DMS153 treated with DMSO at 0.1 percent for 48 hours (cell line): Measurements from ENCODE around the gene UPK1B.
A peak's percentile ranks its signal among the peaks of the same experiment; 100 is the strongest.
"Not testable (repeated sequence)": the region's sequence is repeated elsewhere in the genome, so short reads cannot be mapped to it uniquely, and the experiment has no call there.

Experiments used
- DNase-seq: peaks from one replicate; lab custom pipeline; 2025; ENCODE audit not compliant: unreplicated experiment; lab: John Stamatoyannopoulos, UW

UPK1B gene

DNA sequence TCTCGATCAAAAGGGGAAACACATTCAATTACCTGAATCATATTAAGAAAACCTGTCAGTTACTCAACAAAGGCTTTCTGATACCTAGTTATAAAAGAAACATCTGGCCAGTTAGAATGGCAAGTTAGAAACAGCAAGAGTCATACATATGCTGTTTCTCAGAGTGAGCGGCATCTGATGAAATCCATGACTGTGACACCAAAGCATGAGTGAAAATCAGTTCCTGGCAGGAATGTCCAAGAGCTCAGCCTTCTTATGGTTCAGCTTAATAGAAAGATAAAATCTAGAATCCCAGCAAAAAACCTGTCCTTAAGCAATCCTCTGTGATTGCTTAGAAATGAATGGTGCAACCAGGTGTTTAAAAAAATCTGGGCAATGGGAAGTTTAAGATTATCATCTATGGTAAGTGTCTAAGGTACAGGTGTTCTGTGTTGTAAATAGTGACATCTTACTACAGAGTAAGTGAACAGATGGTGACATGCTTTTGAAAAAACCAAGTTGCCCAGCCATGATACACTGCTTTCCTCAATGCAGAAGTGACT, 48.5 kb downstream of the UPK1B start:
- DNase-seq = no peak

DNA sequence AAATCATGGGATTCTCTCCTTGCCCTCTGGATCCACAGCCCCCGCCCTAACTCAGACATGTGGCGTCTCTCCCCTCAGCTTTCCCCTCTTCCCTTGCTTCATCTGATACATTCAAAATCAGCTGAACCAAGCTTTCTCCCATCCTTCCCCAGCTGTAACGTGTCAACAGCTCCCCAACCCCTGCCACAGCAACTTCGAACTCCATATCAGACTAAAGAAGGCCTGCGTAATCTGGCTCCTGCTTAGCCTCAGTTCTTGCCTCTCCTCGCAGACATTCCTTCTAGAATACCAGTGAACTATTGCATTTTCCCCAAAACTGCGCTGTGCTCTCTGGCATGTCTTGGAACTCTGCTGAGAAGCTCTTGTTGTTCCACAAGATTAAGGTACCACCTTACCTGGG, 49.0 kb downstream of the UPK1B start:
- no peak for DNase-seq

DNA sequence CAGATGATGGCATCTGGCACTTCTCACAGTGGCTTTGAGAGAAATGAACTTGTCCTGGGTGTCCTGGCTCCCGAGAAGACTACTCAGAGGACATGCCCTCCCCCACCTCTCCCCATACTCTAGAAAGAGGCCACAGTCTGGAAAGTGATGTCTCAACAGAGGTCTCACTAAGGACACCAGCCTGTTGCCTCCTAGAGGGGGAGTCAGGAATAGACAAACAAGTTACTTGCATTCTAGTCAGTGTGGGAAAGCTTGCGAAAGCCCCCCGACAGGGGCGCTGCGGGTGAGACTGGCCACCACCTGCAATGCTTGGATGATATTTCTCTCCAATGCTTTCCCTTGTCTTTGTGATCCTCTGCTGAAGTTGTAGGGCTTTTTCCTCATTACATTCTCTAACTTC, 50.1 kb downstream of the UPK1B start:
- DNase-seq = no peak

DNA sequence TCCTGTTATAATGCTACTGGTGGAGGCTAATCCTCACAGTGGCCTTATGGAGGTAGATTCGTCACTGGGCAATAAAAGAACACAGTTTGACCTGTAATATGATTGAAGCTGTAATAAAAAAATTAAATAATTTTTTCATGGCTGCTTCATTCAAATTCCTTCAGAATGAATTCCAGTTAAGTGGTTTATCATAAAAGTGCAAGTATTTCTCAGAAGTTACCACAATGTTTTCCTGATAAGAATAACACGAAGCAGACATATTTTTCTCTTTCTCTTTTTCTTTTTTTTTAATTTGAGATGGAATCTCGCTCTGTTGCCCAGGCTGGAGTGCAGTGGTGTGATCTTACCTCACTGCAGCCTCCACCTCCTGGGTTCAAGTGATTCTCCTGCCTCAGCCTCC, 51.7 kb downstream of the UPK1B start:
- DNase-seq = no peak

DNA sequence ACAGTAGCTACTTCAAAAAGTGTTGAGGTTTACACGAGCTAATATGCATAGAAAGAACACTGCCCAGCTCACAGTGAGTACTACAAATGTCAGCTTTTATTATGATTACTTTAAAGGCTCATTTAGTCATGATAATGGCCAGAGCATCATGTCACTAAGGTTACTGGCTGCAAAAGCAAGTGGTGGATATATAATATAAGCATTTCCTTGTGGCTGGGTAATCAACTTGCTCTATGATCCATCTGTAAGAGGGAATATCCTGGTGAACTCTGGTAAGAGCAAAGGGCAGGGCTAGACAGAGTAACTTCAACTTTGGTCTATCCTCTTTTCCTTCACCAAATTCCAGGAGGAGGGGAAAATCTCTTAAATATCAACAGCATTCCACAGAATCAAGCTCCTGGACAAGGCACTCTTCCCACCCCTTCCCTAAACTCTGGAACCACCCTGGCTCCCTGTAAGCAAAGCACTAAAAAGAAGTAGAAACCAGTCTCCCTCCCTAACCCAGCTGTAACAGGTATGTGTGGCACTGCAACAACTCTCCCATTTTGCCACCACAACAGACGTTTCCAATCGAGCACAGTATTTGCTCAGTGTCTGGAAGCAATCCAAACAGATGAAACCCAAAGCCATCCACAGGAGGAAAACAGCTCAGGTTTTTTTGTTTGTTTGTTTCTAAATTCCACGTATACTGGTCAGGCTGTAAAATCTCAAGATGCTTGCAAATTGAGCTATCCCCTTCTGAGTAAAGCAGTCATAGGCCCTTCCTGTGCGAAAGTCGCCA, 53.9 kb downstream of the UPK1B start:
- no peak for DNase-seq

DNA sequence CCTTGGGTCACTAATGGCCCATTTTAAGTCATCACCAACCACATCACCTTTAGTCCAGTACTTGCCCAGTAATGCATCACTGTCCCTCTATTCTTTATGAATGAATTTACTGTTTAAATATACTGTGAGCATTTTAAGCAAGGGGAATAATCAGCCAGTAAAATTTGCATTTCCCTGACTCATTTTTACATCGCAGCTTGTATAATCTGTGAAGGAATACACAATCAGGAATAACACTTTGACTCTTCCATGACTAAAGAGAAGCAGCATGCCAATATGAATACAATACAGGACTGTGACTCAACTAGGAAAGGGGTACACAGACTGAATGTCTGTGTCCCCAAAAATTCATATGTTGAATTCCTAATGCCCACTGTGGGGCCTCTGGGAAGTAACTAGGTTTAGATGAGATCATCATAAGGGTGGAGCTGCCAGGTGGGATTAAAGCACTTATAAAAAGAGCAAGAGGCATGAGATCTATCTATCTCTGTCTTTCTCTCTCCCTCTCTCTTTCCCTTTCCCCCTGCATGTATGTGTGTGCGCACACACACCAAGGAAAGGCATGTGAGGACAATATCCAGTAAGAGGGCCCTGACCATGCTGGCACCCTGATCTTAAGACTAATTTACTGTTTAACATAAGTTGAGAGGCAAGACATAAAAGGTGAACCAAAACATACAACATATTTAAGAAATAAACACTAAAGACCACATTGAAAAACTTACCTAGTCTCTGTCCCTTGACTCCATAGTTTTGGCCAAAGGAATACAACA, 55.2 kb downstream of the UPK1B start:
- no peak for DNase-seq

DNA sequence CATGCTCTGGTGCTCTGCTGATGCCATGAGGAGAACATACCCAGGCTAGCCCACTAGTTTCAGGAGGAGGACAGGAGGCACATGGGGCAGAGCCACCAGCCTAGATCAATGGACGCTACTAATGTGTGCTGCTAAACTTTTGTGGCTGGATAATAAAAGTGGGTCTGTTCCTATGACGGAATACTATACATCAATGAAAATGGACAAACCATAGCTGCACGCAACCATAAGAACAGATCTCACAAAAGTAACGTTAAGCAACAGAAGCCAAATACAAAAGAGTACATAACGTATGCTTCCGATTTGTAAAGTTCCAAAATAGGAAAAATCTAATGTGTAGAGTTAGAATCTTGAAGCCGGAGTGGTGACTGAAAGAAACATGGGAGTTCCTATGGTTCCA, 55.8 kb downstream of the UPK1B start:
- no peak for DNase-seq

DNA sequence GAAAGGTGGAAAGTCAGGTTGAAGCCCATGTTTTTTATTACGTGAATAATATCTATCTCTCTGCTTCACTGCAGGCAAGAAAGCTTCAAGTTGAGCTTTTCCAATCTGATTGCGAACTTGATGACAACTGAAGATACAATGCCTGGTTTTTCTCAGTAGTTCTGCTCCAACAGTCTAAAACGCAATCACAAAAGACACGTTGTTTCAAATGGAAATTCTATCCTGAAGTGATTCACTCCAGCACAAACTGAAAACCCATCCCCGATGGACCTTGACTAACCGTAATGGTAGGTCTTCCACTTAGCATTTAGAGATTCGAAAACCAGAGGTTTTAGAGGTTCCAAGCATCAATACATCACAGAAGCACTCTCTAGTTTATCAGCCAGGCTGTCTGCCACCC, 56.7 kb downstream of the UPK1B start:
- DNase-seq = no peak

DNA sequence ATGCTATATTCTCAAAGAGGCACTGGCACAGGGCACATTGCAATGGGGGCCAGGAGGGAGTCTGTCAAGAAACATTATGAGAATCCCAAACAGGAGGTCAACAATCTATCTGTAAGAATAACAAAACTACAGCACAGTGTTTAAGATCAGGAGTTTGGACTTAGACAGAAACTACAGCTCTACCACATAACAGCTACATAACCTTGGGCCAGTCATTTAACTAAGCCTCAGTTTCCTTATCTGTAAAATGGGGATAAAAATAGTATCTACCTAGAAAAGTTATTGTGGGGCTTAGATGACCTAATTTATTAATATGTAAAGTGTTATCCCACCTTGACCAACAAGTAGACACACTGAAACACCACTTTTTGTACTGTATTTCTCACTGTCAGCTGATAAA, 57.3 kb downstream of the UPK1B start:
- no peak for DNase-seq

DNA sequence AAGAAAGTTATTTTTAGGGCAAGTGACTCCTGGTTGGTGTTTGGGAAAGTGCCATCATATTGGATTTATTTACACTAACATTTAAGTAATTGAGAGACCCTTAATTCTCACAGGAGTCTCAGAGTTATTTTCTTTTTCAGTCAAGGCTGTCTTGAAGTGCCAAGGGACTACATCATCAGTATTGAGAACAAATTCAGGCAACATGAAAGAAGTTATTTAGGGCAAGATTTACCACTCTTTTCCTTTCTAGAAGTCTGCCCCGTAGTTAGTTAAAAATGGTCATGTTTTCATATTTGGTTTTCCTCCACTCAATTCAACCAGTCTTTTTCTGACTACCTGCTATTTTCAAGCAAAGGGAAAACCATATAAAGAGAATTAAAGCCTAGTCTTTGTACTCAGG, 61.2 kb downstream of the UPK1B start:
- DNase-seq = no peak

DNA sequence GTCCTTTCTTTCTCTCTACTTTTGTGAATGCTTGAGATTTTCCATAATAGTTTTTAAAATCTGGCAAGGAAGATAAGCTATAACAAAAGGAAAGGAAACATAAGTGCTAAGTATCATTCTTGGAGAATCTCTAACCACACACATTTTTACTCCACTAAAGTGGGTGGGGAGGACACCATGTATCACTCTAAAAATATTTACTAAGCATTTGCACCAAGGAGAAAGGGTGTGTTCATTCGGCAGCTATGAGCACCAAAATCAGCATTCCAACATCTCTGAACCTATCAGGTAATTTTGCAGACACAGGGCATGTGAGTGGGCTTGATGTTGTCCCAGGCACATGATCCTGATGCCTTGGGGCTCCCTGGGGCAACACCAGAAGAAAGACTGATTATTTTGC, 61.8 kb downstream of the UPK1B start:
- no peak for DNase-seq

DNA sequence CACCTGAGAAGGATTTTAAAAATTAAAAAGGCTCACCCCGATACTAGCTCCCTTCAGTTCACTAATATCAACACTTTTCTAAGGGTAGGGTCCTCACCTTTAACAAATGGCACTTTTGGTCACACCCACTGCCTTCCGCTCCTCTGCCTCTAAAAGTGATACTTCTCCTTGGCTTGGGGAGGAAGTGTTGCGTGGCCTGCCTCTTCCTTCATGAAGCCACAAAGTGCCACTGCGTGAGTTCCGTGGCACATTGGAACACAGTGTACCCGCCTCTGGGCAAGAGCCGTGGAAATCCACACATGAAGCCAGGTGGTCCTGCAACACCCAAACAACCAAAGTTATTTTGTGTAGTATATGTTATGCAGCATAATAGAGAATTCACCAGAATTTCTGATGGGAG, 63.4 kb downstream of the UPK1B start:
- DNase-seq = no peak

DNA sequence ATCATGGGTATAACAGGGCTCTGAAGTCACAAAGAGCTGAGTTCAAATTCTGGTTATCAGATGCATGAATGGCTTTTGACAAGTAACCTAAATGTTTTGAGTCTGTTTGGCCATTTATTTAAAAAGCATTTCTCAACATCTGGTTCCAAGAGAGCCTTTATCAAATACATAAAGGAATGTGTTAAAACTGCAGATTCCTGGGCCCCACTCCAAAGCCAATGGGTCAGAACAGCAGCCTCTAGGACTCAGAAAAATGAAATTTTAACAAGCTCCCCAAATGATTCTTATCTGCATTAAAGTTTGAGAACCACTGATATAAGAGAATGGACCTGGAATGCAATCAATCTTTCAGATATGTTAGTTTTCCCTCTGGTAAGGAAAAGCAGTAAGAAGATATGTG, 63.9 kb downstream of the UPK1B start:
- no peak for DNase-seq

DNA sequence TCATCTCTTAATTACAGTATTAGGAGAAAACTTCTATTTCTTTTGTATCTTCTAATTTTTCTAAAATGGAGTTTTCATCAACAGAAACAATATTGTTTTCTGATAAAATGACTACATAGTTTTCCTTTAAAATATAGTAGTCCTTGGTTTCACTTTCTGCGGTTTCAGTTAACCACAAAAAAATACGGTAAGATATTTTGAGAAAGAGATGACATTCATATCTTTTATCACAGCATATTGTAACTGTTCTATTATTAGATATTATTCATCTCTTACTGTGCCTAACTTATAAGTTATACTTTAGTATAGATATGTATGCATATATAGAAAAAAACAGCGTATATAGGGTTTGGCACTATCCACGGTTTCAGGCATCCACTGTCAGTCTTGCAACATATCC, 65.0 kb downstream of the UPK1B start:
- no peak for DNase-seq

DNA sequence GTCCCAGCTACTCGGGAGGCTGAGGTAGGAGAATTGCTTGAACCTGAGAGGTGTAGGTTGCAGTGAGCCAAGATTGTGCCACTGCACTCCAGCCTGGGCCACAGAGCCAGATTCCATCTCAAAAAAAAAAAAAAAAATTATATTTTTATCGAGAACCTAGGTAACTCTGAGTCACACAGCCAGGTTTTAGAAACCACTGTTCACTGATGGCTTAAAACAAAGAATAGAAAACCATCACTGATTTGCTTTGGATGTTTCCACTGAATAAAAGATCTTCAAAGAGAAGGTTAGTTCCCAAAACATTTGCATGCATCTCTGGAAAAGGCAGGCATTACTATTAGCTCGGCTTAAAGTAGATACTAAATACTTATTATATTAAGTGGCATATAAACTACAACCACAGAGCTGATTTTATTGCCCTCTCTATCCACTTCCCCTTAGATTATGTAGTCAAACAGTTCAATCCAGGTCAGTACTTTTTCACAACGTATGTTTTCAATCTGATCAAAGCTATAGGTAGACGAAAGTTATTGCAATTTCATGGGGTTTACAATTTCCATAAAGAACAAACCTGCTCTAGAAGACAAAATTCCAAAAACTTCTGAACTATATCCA, 65.9 kb downstream of the UPK1B start:
- DNase-seq = no peak

DNA sequence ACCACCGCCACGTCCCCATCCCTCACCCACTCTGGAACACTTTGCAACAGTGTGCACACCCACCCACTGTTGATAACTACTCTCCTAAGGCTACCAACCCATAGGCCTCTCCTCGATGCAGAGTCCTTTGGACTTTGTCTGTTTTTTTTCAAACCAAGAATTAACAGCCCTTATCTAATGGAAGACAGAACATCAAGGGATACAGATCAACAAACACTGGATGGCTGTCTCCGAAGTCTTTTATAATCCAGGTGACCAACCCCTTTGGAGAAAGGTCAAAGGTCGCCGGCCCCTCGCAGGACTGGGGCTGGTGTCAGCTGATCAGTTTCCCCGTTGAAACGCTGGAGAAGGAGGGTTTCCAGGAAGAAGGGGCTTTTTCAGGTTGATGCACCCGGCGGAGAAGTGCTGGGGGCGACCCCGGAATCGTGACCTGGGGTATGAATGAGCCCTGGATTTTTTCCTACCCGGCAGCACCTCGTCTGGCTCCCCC, 66.7 kb downstream of the UPK1B start:
- no peak for DNase-seq

DNA sequence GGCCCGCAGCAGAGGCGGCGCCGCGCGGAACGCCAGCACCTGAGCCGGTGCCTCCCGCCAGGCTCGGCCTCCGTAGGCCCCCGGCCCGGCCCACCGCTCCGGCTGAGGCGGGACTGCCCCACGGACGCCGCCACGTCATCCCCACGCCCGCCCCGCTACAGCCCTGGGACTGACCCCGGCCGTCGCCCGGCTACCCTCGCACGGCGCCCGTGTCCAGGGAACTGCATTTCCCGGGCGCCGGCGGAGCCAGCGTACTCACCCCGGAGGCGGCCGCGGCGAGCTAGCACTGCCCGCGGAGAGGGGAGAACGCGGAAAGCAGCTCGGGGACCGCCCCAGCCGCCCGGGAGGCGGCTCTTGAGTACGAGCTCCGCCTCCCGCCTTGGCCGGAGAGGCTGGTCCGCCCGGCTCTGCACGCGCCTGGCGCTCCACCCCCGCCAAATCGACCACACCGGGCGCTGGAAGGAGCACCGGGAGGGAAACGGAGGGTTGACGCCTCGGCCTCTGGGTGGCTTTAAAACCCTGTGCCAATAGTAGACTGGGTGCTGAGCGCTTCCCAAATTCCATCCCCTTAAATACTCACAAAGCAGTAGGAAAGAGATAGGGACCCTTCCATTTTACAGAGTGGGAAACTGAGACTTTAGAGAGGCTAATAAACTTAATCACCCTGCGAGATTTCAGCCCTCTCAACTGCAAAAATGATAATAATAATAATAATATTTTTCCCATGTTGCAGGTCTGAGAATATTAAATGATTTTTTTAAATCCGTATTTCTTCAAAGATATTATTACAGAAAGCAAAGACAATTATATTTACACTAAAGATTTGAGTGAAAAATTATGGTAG, 67.4 kb downstream of the UPK1B start, which contains the start of gene B4GALT4:
Gene B4GALT4, minus strand, starts transcription at position 288 of the 844 bp plus-strand sequence. CDS start 10,779 bp downstream, outside the sequence.
- DNase-seq = peak; percentile 33

DNA sequence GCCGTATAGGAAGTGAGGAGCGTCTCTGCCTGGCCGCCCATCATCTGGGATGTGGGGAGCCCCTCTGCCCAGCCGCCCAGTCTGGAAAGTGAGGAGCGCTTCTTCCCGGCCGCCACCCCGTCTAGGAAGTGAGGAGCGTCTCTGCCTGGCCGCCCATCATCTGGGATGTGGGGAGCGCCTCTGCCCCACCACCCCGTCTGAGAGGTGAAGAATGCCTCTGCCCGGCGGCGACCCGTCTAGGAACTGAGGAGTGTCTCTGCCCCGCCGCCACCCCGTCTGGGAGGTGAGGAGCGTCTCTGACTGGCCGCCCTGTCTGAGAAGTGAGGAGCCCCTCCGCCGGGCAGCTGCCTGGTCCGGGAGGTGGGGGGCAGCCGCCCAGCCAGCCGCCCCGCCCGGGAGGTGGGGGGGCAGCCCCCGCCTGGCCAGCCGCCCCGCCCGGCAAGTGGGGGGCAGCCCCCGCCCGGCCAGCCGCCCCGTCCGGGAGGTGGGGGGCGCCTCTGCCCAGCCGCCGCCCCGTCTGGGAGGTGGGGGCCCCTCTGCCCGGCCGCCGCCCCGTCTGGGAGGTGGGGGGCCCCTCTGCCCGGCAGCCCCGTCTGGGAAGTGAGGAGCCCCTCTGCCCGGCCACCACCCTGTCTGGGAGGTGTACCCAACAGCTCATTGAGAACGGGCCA, 69.1 kb downstream of the UPK1B start:
- not testable (repeated sequence) for DNase-seq

DNA sequence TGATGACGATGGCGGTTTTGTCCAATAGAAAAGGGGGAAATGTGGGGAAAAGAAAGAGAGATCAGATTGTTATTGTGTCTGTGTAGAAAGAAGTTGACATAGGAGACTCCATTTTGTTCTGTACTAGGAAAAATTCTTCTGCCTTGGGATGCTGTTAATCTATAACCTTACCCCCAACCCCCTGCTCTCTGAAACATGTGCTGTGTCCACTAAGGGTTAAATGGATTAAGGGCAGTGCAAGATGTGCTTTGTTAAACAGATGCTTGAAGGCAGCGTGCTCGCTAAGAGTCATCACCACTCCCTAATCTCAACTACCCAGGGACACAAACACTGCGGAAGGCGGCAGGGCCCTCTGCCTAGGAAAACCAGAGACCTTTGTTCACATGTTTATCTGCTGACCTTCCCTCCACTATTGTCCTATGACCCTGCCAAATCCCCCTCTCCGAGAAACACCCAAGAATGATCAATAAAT, 69.7 kb downstream of the UPK1B start:
- DNase-seq = not testable (repeated sequence)

DNA sequence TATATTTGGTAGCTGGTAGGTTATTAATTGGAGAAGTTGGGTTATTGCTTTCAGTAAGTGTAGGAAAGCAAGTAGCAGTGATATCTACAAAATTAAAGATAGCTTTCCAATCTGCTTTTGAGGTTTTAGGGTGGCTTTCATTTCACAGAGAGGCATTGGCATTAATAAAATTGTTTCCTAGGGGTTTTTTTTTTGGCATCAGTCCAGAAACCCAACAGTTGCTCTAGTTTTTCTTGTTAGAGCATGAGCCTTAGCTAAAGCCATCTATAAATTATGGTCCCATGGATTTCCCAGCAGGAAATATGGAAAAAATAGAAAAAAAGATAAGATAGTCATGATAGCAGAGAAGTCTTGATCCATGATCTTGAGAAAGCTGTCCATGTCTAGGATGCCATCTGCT, 70.3 kb downstream of the UPK1B start:
- no peak for DNase-seq
